Measurements from ENCODE around the gene SEC14L1.
A peak's percentile ranks its signal among the peaks of the same experiment; 100 is the strongest.

Gene SEC14L1

DNA sequence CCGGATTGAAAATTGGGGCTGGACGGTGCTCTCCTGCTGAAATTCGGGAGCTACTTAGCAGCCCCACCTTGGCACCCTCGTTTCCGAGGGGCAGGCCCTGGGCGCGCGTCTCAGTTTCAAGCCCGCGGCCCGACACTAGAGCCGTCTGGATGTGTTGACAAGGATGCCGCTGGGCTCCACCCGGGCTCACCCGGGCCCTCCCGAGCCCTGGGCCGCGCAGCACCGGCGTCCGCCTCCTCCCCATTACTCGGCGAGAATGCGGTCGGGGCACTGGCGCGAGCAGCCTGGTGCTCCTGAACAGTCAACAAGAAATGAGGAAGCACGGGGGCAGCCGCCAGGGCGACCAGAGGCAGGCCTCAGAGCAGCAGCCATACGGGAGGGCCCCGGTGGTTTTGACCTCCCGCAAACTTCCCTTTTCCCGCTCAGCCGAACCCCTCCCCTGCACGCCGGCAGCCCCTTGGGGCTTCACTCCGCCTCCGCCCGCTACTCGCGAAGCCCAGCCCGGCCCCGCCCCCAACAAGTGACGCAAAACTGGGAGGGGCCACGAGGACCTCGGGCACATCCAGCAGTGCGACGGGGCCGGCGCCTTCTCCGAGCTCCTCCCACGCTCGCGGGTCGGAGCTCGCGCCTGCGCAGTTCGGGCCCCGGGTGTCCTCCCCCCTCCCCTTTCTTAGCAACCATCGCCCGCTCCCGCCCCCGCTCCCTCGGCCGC lies 447 bp upstream of the SEC14L1 start (continued):
- TF ChIP-seq, protein P1, sequence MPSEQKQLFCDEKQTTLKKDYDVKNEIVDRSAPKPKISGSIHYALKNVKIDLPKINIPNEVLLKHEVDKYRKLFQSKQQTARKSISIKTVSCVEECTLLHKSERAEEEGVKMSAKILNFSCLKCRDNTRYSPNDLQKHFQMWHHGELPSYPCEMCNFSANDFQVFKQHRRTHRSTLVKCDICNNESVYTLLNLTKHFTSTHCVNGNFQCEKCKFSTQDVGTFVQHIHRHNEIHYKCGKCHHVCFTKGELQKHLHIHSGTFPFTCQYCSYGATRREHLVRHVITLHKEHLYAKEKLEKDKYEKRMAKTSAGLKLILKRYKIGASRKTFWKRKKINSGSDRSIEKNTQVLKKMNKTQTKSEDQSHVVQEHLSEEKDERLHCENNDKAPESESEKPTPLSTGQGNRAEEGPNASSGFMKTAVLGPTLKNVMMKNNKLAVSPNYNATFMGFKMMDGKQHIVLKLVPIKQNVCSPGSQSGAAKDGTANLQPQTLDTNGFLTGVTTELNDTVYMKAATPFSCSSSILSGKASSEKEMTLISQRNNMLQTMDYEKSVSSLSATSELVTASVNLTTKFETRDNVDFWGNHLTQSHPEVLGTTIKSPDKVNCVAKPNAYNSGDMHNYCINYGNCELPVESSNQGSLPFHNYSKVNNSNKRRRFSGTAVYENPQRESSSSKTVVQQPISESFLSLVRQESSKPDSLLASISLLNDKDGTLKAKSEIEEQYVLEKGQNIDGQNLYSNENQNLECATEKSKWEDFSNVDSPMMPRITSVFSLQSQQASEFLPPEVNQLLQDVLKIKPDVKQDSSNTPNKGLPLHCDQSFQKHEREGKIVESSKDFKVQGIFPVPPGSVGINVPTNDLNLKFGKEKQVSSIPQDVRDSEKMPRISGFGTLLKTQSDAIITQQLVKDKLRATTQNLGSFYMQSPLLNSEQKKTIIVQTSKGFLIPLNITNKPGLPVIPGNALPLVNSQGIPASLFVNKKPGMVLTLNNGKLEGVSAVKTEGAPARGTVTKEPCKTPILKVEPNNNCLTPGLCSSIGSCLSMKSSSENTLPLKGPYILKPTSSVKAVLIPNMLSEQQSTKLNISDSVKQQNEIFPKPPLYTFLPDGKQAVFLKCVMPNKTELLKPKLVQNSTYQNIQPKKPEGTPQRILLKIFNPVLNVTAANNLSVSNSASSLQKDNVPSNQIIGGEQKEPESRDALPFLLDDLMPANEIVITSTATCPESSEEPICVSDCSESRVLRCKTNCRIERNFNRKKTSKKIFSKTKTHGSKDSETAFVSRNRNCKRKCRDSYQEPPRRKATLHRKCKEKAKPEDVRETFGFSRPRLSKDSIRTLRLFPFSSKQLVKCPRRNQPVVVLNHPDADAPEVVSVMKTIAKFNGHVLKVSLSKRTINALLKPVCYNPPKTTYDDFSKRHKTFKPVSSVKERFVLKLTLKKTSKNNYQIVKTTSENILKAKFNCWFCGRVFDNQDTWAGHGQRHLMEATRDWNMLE (tag by site-specific recombination; conservative IDR thresholded peaks at IDR 0.05; ENCODE audit: low read depth): peak; percentile 26; the same call in 1 of the 2 replicates
- TF ChIP-seq ZNF548 (tag by site-specific recombination; IDR thresholded peaks at IDR 0.05): no peak
- TF ChIP-seq, protein P2, sequence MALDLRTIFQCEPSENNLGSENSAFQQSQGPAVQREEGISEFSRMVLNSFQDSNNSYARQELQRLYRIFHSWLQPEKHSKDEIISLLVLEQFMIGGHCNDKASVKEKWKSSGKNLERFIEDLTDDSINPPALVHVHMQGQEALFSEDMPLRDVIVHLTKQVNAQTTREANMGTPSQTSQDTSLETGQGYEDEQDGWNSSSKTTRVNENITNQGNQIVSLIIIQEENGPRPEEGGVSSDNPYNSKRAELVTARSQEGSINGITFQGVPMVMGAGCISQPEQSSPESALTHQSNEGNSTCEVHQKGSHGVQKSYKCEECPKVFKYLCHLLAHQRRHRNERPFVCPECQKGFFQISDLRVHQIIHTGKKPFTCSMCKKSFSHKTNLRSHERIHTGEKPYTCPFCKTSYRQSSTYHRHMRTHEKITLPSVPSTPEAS (tag by site-specific recombination; IDR thresholded peaks at IDR 0.05): no peak
- TF ChIP-seq ZNF585B (tag by site-specific recombination; IDR thresholded peaks at IDR 0.05): no peak
- no peak for TF ChIP-seq ZNF133 (tag by site-specific recombination; IDR thresholded peaks at IDR 0.05)
- TF ChIP-seq, protein P3, sequence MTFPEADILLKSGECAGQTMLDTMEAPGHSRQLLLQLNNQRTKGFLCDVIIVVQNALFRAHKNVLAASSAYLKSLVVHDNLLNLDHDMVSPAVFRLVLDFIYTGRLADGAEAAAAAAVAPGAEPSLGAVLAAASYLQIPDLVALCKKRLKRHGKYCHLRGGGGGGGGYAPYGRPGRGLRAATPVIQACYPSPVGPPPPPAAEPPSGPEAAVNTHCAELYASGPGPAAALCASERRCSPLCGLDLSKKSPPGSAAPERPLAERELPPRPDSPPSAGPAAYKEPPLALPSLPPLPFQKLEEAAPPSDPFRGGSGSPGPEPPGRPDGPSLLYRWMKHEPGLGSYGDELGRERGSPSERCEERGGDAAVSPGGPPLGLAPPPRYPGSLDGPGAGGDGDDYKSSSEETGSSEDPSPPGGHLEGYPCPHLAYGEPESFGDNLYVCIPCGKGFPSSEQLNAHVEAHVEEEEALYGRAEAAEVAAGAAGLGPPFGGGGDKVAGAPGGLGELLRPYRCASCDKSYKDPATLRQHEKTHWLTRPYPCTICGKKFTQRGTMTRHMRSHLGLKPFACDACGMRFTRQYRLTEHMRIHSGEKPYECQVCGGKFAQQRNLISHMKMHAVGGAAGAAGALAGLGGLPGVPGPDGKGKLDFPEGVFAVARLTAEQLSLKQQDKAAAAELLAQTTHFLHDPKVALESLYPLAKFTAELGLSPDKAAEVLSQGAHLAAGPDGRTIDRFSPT (tag by site-specific recombination; IDR thresholded peaks at IDR 0.05): no peak
- TF ChIP-seq, protein P4, sequence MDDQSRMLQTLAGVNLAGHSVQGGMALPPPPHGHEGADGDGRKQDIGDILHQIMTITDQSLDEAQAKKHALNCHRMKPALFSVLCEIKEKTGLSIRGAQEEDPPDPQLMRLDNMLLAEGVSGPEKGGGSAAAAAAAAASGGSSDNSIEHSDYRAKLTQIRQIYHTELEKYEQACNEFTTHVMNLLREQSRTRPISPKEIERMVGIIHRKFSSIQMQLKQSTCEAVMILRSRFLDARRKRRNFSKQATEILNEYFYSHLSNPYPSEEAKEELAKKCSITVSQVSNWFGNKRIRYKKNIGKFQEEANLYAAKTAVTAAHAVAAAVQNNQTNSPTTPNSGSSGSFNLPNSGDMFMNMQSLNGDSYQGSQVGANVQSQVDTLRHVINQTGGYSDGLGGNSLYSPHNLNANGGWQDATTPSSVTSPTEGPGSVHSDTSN (CRISPR knock-in tag; IDR thresholded peaks at IDR 0.05): no peak; the same call in 1 of the 2 replicates
- TF ChIP-seq ZXDB (tag by site-specific recombination; IDR thresholded peaks at IDR 0.05): peak; percentile 89
- TF ChIP-seq ZNF654 (tag by site-specific recombination; IDR thresholded peaks at IDR 0.05; ENCODE audit: low read depth): no peak
- TF ChIP-seq ZNF837 (tag by site-specific recombination; IDR thresholded peaks at IDR 0.05): no peak
- no peak for TF ChIP-seq TCF7L2 (IDR thresholded peaks at IDR 0.05; ENCODE audit: borderline replicate concordance, low read depth, low read length)
- TF ChIP-seq, protein P5, sequence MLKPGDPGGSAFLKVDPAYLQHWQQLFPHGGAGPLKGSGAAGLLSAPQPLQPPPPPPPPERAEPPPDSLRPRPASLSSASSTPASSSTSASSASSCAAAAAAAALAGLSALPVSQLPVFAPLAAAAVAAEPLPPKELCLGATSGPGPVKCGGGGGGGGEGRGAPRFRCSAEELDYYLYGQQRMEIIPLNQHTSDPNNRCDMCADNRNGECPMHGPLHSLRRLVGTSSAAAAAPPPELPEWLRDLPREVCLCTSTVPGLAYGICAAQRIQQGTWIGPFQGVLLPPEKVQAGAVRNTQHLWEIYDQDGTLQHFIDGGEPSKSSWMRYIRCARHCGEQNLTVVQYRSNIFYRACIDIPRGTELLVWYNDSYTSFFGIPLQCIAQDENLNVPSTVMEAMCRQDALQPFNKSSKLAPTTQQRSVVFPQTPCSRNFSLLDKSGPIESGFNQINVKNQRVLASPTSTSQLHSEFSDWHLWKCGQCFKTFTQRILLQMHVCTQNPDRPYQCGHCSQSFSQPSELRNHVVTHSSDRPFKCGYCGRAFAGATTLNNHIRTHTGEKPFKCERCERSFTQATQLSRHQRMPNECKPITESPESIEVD (tag by site-specific recombination; IDR thresholded peaks at IDR 0.05): no peak
- TF ChIP-seq, protein P6, sequence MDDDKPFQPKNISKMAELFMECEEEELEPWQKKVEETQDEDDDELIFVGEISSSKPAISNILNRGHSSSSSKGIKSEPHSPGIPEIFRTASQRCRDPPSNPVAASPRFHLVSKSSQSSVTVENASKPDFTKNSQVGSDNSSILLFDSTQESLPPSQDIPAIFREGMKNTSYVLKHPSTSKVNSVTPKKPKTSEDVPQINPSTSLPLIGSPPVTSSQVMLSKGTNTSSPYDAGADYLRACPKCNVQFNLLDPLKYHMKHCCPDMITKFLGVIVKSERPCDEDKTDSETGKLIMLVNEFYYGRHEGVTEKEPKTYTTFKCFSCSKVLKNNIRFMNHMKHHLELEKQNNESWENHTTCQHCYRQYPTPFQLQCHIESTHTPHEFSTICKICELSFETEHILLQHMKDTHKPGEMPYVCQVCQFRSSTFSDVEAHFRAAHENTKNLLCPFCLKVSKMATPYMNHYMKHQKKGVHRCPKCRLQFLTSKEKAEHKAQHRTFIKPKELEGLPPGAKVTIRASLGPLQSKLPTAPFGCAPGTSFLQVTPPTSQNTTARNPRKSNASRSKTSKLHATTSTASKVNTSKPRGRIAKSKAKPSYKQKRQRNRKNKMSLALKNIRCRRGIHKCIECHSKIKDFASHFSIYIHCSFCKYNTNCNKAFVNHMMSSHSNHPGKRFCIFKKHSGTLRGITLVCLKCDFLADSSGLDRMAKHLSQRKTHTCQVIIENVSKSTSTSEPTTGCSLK (tag by site-specific recombination; IDR thresholded peaks at IDR 0.05): no peak
- TF ChIP-seq KLF7 (tag by site-specific recombination; IDR thresholded peaks at IDR 0.05; ENCODE audit: borderline replicate concordance): peak; percentile 87; the same call in 1 of the 2 replicates
- TF ChIP-seq ZNF521 (tag by site-specific recombination; IDR thresholded peaks at IDR 0.05): no peak
- no peak for TF ChIP-seq ZNF239 (tag by site-specific recombination; IDR thresholded peaks at IDR 0.05)
- TF ChIP-seq ZNF501 (tag by site-specific recombination; IDR thresholded peaks at IDR 0.05): peak; percentile 81
- no peak for TF ChIP-seq ZNF670 (tag by site-specific recombination; IDR thresholded peaks at IDR 0.05; ENCODE audit: low read depth)
- 0 out of 2 replicates have a peak, but pooled peaks have one; percentile 49 for TF ChIP-seq ZNF785 (tag by site-specific recombination; IDR thresholded peaks at IDR 0.05)
- TF ChIP-seq ZNF354C (tag by site-specific recombination; IDR thresholded peaks at IDR 0.05; ENCODE audit: borderline replicate concordance, low read depth): no peak
- no peak for TF ChIP-seq ZNF677 (tag by site-specific recombination; IDR thresholded peaks at IDR 0.05)
- TF ChIP-seq, protein P7, sequence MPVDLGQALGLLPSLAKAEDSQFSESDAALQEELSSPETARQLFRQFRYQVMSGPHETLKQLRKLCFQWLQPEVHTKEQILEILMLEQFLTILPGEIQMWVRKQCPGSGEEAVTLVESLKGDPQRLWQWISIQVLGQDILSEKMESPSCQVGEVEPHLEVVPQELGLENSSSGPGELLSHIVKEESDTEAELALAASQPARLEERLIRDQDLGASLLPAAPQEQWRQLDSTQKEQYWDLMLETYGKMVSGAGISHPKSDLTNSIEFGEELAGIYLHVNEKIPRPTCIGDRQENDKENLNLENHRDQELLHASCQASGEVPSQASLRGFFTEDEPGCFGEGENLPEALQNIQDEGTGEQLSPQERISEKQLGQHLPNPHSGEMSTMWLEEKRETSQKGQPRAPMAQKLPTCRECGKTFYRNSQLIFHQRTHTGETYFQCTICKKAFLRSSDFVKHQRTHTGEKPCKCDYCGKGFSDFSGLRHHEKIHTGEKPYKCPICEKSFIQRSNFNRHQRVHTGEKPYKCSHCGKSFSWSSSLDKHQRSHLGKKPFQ (tag by site-specific recombination; IDR thresholded peaks at IDR 0.05): 0 out of 2 replicates have a peak, but pooled peaks have one; percentile 32
- TF ChIP-seq ZNF19 (tag by site-specific recombination; IDR thresholded peaks at IDR 0.05; ENCODE audit: low read depth): no peak
- peak; percentile 63 for TF ChIP-seq ZBTB21 (tag by site-specific recombination; IDR thresholded peaks at IDR 0.05)
